Activated CD8-positive, alpha-beta memory T cell treated with anti-CD3 and anti-CD28 coated beads, Interleukin-2, amount 10 ng/mL, durations not matched to agents 7 days and 5 days (primary cell): Measurements from ENCODE around the gene OGFOD1. TPM values are rescaled to one million over a fixed set of nuclear protein-coding genes. Genes with fewer than 3 reads are reported as not detected.

ENCODE experiments used
- ATAC-seq: fragments of 150-1000 bp; cut with Tn5 transposase; one replicate; pipeline ENCODE4 v1.10.0; 2021; ENCODE audit warnings: moderate library complexity
- CTCF ChIA-PET: fragments of 350-600 bp; sonication (Branson Sonifier 250); formaldehyde crosslinking; loops from one replicate; lab custom pipeline; 2021; ENCODE audit warnings: antibody characterized with exemption; lab: Charles Lee
- DNase-seq: peaks from one replicate; pipeline ENCODE4 v3.0.0-alpha.2; 2020
- H3K27ac Mint-ChIP-seq: one replicate; pipeline ENCODE4 v1.8.0; 2021; ENCODE audit warnings: mild to moderate bottlenecking, mixed read lengths
- H3K27me3 Mint-ChIP-seq: one replicate; pipeline ENCODE4 v1.8.0; 2021; ENCODE audit warnings: mixed read lengths
- H3K36me3 Mint-ChIP-seq: one replicate; pipeline ENCODE4 v1.8.0; 2021; ENCODE audit warnings: mild to moderate bottlenecking, mixed read lengths
- H3K4me1 Mint-ChIP-seq: one replicate; pipeline ENCODE4 v1.8.0; 2021; ENCODE audit warnings: mixed read lengths
- H3K4me3 Mint-ChIP-seq: one replicate; pipeline ENCODE4 v1.8.0; 2021; ENCODE audit warnings: mild to moderate bottlenecking, moderate library complexity, mixed read lengths
- H3K9me3 Mint-ChIP-seq: one replicate; pipeline ENCODE4 v1.8.0; 2022; ENCODE audit warnings: low read depth, mixed read lengths
- total RNA-seq, 2 experiments: library from RNA; stranded (reverse); gene quantifications; one replicate each; pipeline ENCODE4 v1.2.3, GENCODE V29; 2021

Gene OGFOD1
- total RNA-seq, 2 experiments from 2014 or later, result 41.9 to 63.1 TPM

DNA sequence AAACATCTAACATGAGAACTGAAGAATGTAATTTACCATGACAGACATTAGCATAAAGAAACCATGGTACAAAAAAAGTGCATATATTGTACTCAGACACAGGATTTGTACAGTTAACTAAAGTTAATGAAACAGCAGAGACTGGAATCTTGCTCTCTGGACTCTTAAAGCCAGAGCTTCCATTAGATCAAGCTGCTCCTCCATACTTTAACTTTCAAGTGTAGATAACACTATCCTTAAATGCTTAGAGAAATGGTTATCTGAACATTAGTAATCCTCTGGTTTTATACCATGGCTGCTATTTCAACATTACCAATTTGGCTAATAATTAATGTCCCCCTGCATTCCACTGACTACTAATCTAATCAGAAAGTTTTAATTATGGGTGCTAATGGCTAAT, 3.3 kb upstream of the OGFOD1 start:
- CTCF ChIA-PET, result interaction anchor here (1.0 to 1.7 kb wide), 3 partner anchors 22 to 92 kb away, joined by 3 to 4 read pairs (median 4); no protein-coding TSS in a partner anchor
- DNase-seq (no peak), ATAC-seq (no peak)
- H3K9me3 Mint-ChIP-seq, result no peaks in the 10 kb centered on the region
- peak overlapping the region; percentile 72 for H3K27ac Mint-ChIP-seq
- peaks cover 48% of the 10 kb centered on the region for H3K4me1 Mint-ChIP-seq
- H3K36me3 Mint-ChIP-seq, result peaks cover 34% of the 10 kb centered on the region
- no peaks in the 10 kb centered on the region for H3K27me3 Mint-ChIP-seq
- peak overlapping the region; percentile 42 for H3K4me3 Mint-ChIP-seq

DNA sequence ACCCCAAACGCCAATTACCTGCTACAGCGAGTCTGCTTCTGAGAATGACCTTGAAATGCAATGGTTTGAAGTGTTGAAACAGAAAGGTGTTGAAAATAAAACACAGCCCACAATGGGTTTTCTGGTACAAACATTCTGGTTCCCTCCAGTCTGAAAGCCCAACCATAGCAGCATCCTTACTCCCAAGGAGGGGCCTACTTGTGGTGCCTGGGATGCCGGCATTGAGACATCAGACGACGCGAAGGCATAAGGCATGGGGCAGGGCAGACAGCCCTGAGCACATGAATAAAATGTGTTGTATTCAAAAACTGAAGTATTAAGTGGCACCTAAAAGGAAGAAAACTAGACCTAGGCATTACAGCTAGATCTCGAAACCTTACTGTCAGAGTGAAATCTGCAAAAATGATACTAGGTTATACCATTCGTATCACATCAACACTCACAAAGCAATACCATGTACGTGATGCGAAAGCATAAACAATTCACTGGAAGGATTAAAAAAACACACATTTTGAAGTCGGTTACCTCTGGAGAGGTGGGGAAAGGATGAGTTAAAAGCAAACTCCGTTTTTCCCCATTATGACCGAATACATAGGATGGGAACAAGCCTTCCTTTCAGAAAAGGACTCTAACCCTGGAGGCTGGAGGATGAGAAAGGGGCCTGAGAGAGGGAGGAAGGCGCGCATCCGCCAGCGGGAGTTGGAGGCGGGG, 924 bp upstream of the OGFOD1 start:
- Mint-ChIP-seq H3K4me3 (peak overlapping the region; percentile 89), H3K9me3 (no peaks in the 10 kb centered on the region), H3K27ac (peak overlapping the region; percentile 91), H3K4me1 (peaks cover 56% of the 10 kb centered on the region), H3K36me3 (peaks cover 37% of the 10 kb centered on the region), H3K27me3 (no peaks in the 10 kb centered on the region)
- CTCF ChIA-PET, result interaction anchor here (2.0 kb wide), 1 partner anchor 251 kb away, joined by 8 read pairs; no protein-coding TSS in a partner anchor
- DNase-seq (peak; percentile 44), ATAC-seq (peak; percentile 43)

DNA sequence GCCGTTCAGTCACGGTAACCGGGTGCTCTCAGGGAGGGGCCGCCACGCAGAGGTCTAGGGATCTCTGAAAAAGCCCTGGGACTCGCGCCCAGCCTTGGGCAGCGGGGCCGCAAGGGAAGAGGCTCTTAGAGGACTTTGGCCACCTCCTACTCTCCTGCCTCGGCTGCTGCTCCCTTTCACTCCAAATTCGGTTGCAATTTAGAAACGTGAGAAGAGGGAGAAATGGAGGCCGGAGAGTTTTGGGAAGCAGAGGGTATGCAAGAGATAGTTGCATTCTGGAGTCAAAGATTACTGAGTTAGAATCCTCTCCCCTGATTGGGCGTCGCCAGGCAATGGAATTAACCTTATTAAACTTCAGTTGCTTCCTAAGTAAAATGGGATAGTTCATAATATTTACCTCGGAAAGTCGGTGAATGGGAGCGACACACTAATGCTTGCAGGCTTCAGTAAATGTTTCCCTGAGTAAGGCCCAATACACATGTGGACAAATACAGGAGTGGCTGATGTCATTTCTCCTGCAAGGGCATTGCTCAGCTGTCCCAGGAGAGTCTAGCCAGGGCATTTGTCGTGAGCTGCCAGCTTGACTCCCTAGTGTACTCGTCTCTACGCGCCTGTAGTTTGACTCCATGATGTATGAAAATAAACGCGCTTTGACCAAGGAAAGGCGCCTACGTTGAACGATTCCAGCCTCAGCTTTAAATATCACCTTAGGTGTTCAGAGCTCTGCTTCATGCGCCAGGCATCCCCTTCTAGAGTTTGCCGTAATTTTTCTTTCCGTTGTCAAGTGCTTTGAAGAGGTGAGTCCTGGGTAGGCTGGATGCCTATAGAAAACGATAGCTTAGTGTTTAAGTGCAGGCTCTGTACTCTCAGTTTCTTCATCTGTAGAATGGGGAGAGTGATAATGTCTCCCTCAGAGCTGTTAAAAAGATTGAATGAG, 667 bp downstream of the OGFOD1 start:
- Mint-ChIP-seq H3K4me3 (peak overlapping the region; percentile 89), H3K9me3 (no peaks in the 10 kb centered on the region), H3K36me3 (peaks cover 38% of the 10 kb centered on the region), H3K27ac (peak overlapping the region; percentile 91), H3K27me3 (no peaks in the 10 kb centered on the region), H3K4me1 (peaks cover 59% of the 10 kb centered on the region)
- peak; percentile 49 for DNase-seq
- CTCF ChIA-PET, result interaction anchor here (0.6 to 2.0 kb wide), 2 partner anchors 19 to 250 kb away, joined by 3 to 8 read pairs; no protein-coding TSS in a partner anchor
- ATAC-seq, result peak; percentile 35

DNA sequence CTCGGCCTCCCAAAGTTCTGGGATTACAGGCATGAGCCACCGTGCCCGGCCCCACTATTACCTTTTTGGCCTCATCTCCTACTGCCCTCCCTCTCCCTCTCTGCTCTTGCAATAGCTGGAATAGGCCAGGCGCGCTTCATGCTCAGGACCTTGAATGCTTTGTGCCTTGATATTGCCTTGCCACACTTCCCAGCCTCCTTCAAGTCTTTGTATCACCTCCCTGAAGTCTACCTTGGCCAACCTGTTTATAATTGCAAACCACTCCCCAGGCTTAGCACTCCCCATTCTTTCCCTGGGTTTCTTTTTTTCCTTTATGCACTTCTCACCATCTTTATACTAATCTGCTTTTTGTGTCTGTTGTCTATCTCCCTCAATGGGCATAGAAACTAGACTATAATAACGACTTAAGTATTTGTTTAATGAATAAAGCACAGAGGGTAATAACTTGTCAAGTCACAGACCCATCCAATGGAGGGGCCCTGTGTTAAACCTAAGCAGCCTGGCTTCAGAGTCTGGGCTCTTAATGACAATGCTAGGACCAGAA, 6.6 kb downstream of the OGFOD1 start:
- H3K36me3 Mint-ChIP-seq, result peaks cover 53% of the 10 kb centered on the region
- H3K4me1 Mint-ChIP-seq, result peaks cover 24% of the 10 kb centered on the region
- no peaks in the 10 kb centered on the region for H3K27me3 Mint-ChIP-seq
- no peaks in the 10 kb centered on the region for H3K9me3 Mint-ChIP-seq
- no peak overlapping the region for H3K4me3 Mint-ChIP-seq
- no peak for ATAC-seq
- H3K27ac Mint-ChIP-seq, result peak overlapping the region; percentile 3
- CTCF ChIA-PET, result no interaction called here
- no peak for DNase-seq

DNA sequence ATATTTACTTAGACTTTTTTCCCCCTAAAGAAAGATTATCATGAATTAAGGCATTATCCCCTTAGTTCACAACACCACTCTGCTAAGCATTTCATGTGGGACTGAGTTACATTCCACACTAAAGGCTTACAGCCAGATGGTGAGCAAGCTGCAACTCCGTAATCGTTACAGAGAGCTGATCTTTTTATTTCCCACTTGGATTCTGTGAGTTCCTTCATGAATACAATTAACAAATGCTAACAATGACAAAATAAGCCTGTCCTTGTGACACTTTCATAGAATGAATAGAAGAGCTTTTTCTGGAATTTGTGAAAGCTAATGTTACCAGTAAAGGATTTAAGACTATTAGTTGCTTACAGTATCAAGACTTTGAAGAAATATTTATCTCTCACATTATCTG, 8.7 kb downstream of the OGFOD1 start:
- Mint-ChIP-seq H3K36me3 (peaks cover 52% of the 10 kb centered on the region), H3K4me1 (peaks cover 14% of the 10 kb centered on the region), H3K27ac (no peak overlapping the region), H3K4me3 (no peak overlapping the region), H3K27me3 (no peaks in the 10 kb centered on the region), H3K9me3 (no peaks in the 10 kb centered on the region)
- CTCF ChIA-PET, result no interaction called here
- ATAC-seq (no peak), DNase-seq (no peak)

DNA sequence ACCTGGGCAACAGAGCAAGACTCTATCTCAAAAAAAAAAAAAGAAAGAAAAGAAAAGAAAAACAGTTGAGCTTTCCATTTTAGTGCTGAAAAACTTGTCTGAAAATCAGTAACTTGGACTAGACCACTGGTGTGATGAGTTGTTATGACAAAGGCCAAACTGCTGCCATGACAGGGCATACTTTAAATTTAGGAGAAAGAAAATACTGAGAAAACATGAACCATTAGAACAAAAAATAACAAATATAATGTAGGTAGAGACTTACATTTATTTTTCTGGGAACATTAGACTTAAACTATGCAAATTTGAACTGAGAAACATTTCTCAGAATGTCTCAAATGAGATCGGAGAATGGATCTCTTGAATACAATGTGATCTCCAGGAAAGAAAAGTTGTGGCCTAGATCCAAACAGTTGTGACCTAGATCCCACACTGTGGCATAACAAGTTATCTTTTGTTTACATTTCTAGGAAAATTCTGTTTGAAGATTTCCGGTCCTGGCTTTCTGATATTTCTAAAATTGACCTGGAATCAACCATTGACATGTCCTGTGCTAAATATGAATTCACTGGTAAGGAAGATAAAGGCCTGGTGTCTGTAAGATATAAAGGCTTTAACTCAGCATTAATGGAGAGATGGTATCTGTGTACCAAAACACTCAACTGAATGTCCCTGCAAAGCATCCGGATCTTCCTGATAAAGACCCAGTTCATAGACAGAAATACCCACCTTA, 10.9 kb downstream of the OGFOD1 start:
- ATAC-seq (no peak), DNase-seq (no peak)
- Mint-ChIP-seq H3K9me3 (no peaks in the 10 kb centered on the region), H3K4me3 (no peak overlapping the region), H3K4me1 (peaks cover 3% of the 10 kb centered on the region), H3K27ac (no peak overlapping the region), H3K27me3 (no peaks in the 10 kb centered on the region), H3K36me3 (peaks cover 52% of the 10 kb centered on the region)
- CTCF ChIA-PET, result no interaction called here

DNA sequence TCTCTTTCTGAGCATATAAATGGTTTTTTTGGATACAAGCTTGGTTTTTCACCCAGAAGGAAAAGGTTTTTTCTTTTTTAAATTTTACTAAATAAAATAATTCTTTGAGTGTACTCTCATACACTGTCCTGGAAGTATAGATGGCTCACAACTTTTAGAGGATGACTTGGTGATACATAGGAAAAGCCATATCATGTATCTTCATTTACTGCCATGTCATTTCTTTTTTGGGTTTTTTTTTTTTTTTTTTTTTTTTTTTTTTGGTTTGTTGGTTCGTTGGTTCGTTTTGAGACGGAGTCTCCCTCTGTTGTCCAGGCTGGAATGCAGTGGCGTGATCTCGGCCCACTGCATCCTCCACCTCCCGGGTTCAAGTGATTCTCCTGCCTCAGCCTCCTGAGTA, 11.8 kb downstream of the OGFOD1 start:
- Mint-ChIP-seq H3K4me3 (no peak overlapping the region), H3K36me3 (peaks cover 54% of the 10 kb centered on the region), H3K27me3 (no peaks in the 10 kb centered on the region), H3K9me3 (no peaks in the 10 kb centered on the region), H3K4me1 (peaks cover 3% of the 10 kb centered on the region), H3K27ac (no peak overlapping the region)
- CTCF ChIA-PET, result no interaction called here
- no peak for DNase-seq
- no peak for ATAC-seq

DNA sequence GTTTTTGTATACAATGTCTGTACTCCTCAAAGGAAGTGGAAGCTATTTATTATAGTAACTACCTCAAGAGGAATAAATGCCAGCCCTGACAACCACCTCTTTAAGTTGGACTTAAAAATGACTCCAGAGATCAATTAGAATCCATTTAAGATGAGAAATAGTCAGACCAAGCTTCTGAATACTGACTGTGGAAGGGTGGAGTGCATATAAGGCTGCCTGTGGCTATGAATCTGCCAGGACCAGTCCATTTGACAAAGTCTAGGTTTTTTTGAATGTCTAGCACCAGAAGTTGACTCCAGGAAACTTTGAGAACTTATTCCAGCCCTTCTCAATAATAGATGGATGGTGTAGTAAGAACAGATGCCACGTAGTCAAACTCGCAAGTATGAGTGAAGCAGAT, 15.0 kb downstream of the OGFOD1 start:
- Mint-ChIP-seq H3K4me1 (no peaks in the 10 kb centered on the region), H3K27me3 (no peaks in the 10 kb centered on the region), H3K27ac (no peak overlapping the region), H3K4me3 (no peak overlapping the region), H3K36me3 (peaks cover 63% of the 10 kb centered on the region), H3K9me3 (no peaks in the 10 kb centered on the region)
- DNase-seq (no peak), ATAC-seq (no peak)
- CTCF ChIA-PET, result interaction anchor here (0.8 kb wide), 1 partner anchor 12 kb away, joined by 3 read pairs; no protein-coding TSS in a partner anchor

DNA sequence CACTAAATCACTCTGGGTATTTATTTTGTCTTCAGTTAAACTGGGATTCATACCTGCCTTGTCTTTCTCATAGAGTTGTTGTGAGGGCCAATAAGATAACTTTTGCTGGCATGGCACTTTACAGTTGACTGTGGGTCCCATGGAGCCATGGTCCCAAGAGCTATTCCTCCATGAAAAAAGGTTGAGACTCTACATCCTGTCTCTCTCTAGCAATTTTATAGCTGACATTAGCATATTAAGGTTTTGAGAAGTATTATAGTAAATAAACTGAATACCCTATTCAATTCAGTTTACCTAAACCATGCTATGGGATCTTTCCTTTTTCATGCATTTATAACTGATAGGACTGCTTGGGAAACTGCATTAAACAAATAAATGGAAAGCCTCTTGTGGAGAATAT, 17.4 kb downstream of the OGFOD1 start:
- ATAC-seq (no peak), DNase-seq (no peak)
- CTCF ChIA-PET, result no interaction called here
- Mint-ChIP-seq H3K9me3 (no peaks in the 10 kb centered on the region), H3K4me1 (no peaks in the 10 kb centered on the region), H3K27ac (no peak overlapping the region), H3K36me3 (peaks cover 67% of the 10 kb centered on the region), H3K27me3 (no peaks in the 10 kb centered on the region), H3K4me3 (no peak overlapping the region)

DNA sequence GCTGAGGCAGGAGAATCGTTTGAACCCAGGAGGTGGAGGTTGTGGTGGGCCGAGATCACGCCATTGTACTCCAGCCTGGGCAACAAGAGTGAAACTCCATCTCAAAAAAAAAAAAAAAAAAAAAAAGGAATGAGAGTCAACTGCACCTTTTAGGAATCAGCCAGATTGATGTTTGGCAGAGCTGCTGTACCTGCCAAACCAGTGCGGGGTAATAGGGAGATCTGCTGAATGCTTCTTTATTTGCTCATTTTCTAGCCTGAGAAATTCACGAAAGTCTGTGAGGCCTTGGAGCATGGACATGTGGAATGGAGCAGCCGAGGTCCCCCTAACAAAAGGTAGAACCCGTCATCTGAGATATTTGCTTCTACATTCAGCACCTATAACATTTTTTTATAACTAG, 18.4 kb downstream of the OGFOD1 start:
- CTCF ChIA-PET, result no interaction called here
- H3K4me3 Mint-ChIP-seq, result no peak overlapping the region
- DNase-seq, result no peak
- peaks cover 60% of the 10 kb centered on the region for H3K36me3 Mint-ChIP-seq
- ATAC-seq, result no peak
- no peaks in the 10 kb centered on the region for H3K4me1 Mint-ChIP-seq
- H3K27me3 Mint-ChIP-seq, result no peaks in the 10 kb centered on the region
- no peak overlapping the region for H3K27ac Mint-ChIP-seq
- no peaks in the 10 kb centered on the region for H3K9me3 Mint-ChIP-seq

DNA sequence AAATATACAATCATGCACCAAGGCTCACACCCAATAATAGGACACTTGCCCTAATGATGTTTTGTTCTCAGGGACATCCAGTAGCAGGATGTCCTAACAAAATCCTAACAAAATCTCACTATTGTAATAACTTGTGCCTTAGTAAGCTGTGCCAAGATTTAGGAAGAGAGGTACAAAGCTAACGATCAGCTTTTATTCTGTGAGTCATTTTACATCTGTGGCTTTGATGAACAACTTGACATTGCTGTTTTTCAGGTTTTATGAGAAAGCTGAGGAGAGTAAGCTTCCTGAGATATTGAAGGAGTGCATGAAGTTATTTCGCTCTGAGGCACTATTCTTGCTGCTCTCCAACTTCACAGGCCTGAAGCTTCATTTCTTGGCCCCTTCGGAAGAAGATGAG, 18.9 kb downstream of the OGFOD1 start:
- Mint-ChIP-seq H3K4me1 (no peaks in the 10 kb centered on the region), H3K27me3 (no peaks in the 10 kb centered on the region), H3K36me3 (peaks cover 65% of the 10 kb centered on the region), H3K4me3 (no peak overlapping the region), H3K27ac (no peak overlapping the region), H3K9me3 (no peaks in the 10 kb centered on the region)
- CTCF ChIA-PET, result no interaction called here
- no peak for DNase-seq
- no peak for ATAC-seq

DNA sequence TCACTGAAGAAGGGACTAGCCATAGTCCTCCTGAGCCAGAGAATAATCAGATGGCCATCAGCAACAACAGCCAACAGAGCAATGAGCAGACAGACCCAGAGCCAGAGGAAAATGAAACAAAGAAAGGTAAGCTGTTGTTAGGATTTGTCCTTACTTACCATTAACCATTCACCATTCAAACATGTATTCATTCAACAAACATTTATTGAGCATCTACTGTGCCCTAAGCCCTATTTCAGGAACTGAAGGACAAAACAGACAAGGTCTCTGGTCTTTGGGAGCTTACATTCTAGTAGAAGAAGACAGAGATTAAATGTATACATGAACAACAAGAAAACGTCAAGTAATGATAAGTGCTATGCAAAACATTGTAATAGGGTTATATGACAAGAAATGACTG, 19.3 kb downstream of the OGFOD1 start:
- ATAC-seq (no peak), DNase-seq (no peak)
- CTCF ChIA-PET, result no interaction called here
- Mint-ChIP-seq H3K9me3 (no peaks in the 10 kb centered on the region), H3K4me3 (no peak overlapping the region), H3K36me3 (peaks cover 66% of the 10 kb centered on the region), H3K27me3 (no peaks in the 10 kb centered on the region), H3K4me1 (no peaks in the 10 kb centered on the region), H3K27ac (no peak overlapping the region)

DNA sequence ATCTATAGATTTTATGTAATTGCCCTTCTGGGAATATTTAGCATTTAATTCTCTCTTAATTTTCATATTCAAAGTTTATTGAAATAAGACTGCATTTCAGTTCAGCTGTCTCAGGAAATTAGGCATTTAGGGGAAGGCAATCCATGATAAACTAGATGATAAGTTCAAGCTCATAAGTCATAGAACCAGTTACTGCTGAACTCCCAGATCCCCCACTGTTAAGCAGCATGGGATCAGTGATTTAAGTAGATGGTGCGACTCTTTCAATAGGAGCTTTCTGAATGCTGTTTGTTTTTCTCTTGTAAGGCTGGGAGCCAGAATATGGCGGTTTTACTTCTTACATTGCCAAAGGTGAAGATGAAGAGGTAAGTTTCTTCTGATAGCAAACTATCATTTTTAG, 23.8 kb downstream of the OGFOD1 start:
- peaks cover 13% of the 10 kb centered on the region for H3K4me1 Mint-ChIP-seq
- CTCF ChIA-PET, result interaction anchor here (1.6 kb wide), 1 partner anchor 354 kb away, joined by 3 read pairs; no protein-coding TSS in a partner anchor
- H3K9me3 Mint-ChIP-seq, result no peaks in the 10 kb centered on the region
- peaks cover 65% of the 10 kb centered on the region for H3K36me3 Mint-ChIP-seq
- ATAC-seq, result no peak
- no peaks in the 10 kb centered on the region for H3K27me3 Mint-ChIP-seq
- DNase-seq, result no peak
- H3K4me3 Mint-ChIP-seq, result no peak overlapping the region
- no peak overlapping the region for H3K27ac Mint-ChIP-seq
